Measurements from ENCODE around the gene ARMS2.

ARMS2 gene

GRCh38 chr10:122461729-122462532, 7.5 kb downstream of the ARMS2 start:
- Mint-ChIP-seq H3K36me3 (ENCODE audit: low read depth) (no peaks in the 10 kb centered on the region), H3K9me3 (no peaks in the 10 kb centered on the region), H3K27ac (no peak overlapping the region), H3K27me3 (ENCODE audit: low read depth) (peaks cover 66% of the 10 kb centered on the region), H3K4me3 (peak overlapping the region; percentile 65), H3K4me1 (ENCODE audit: low read depth) (peaks cover 6% of the 10 kb centered on the region)

- Mint-ChIP-seq H3K27me3 (ENCODE audit: low read depth) (peaks cover 60% of the 10 kb centered on the region), H3K4me1 (ENCODE audit: low read depth) (peaks cover 6% of the 10 kb centered on the region), H3K9me3 (no peaks in the 10 kb centered on the region), H3K36me3 (ENCODE audit: low read depth) (no peaks in the 10 kb centered on the region), H3K4me3 (peak overlapping the region; percentile 65), H3K27ac (no peak overlapping the region)
Measured at GRCh38 chr10:122462533-122463465, 8.3 kb downstream of the ARMS2 start.

GRCh38 chr10:122463466-122464249, 9.2 kb downstream of the ARMS2 start:
- Mint-ChIP-seq H3K36me3 (ENCODE audit: low read depth) (no peaks in the 10 kb centered on the region), H3K27ac (no peak overlapping the region), H3K9me3 (no peaks in the 10 kb centered on the region), H3K4me1 (ENCODE audit: low read depth) (peaks cover 6% of the 10 kb centered on the region), H3K27me3 (ENCODE audit: low read depth) (peaks cover 55% of the 10 kb centered on the region), H3K4me3 (no peak overlapping the region)

- Mint-ChIP-seq H3K27ac (no peak overlapping the region), H3K4me1 (ENCODE audit: low read depth) (peaks cover 6% of the 10 kb centered on the region), H3K36me3 (ENCODE audit: low read depth) (no peaks in the 10 kb centered on the region), H3K27me3 (ENCODE audit: low read depth) (peaks cover 50% of the 10 kb centered on the region), H3K4me3 (no peak overlapping the region), H3K9me3 (no peaks in the 10 kb centered on the region)
Measured at GRCh38 chr10:122464250-122464510, 9.7 kb downstream of the ARMS2 start.

DNA sequence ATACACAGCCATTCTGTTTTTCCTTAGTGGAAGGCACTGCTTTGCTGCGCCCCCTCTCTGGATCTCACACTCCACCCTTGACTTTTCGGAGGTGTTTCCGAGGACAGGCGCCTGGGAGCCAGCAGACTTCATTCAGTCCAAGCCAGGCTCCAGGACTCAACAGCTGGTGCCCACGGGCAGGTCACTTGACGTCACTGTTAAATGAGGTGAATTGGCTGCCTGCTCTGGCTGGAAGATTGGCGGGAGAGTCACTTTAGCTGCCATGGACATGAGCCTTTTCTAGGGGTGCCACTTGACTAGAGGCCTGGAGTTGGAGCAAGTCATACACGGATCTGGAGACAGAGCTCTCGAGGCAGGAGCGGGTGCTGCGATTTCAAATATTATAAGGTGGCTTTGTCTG, 10.1 kb downstream of the ARMS2 start:
- no peaks in the 10 kb centered on the region for H3K36me3 Mint-ChIP-seq (ENCODE audit: low read depth)
- no peak overlapping the region for H3K27ac Mint-ChIP-seq
- H3K9me3 Mint-ChIP-seq: no peaks in the 10 kb centered on the region
- H3K4me1 Mint-ChIP-seq (ENCODE audit: low read depth): peaks cover 6% of the 10 kb centered on the region
- H3K4me3 Mint-ChIP-seq: no peak overlapping the region
- peaks cover 46% of the 10 kb centered on the region for H3K27me3 Mint-ChIP-seq (ENCODE audit: low read depth)

DNA sequence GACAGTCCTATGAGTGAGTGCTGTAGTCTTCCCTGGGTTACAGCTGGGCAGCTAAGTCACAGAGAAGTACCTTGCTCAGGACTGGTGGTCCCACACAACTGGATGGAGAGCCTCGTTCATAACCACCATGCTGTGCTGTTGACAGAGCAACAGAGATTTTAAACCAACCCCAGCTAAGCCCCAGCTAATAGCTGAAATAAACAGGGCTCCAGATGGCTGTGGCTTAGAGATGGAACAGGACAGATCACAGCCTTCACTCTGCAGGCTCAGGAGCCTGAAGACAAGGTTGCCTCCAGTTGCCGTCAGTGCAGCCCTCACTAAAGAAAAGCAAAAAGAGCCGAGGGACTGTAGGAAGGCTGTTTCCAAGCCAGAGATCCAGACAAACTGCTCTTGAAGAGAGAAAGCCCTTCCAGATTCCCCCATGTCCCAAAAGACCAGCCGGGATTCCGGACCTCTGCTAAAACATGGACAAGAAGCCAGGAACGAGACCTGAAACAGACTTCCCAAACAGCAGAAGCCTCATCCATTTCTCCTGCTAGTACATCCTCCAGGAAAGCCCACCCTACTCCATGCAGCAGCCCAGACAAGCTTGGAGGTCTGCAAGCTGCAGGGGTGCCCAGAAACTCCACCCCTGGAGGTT, 11.1 kb downstream of the ARMS2 start:
- Mint-ChIP-seq H3K27me3 (ENCODE audit: low read depth) (peaks cover 37% of the 10 kb centered on the region), H3K36me3 (ENCODE audit: low read depth) (no peaks in the 10 kb centered on the region), H3K4me1 (ENCODE audit: low read depth) (peaks cover 6% of the 10 kb centered on the region), H3K27ac (no peak overlapping the region), H3K9me3 (no peaks in the 10 kb centered on the region), H3K4me3 (no peak overlapping the region)

DNA sequence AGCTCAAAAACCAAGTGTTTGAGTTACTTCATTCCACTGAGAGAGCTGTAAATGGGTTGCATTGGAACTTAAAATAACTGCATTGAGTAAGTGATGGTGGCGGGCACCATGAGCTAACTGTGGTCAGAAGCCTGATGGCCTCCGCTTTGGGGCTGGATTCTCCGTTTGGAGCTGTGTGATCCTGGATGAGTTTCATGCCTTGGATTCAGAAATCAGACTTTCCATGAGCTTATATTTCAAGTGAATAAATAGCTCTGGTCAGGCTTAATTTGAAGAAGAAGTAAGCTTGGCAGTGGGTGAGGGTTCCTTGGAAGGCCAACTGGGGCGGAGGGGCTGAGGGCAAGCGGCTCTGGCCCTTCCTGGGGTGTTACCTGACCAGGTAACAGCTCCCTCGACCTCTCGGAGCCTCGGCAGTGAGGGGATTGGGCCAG, 12.5 kb downstream of the ARMS2 start:
- H3K4me3 Mint-ChIP-seq: no peak overlapping the region
- H3K36me3 Mint-ChIP-seq (ENCODE audit: low read depth): no peaks in the 10 kb centered on the region
- H3K27me3 Mint-ChIP-seq (ENCODE audit: low read depth): peaks cover 34% of the 10 kb centered on the region
- no peaks in the 10 kb centered on the region for H3K9me3 Mint-ChIP-seq
- peaks cover 6% of the 10 kb centered on the region for H3K4me1 Mint-ChIP-seq (ENCODE audit: low read depth)
- no peak overlapping the region for H3K27ac Mint-ChIP-seq

- Mint-ChIP-seq H3K36me3 (ENCODE audit: low read depth) (no peaks in the 10 kb centered on the region), H3K27me3 (ENCODE audit: low read depth) (peaks cover 28% of the 10 kb centered on the region), H3K27ac (no peak overlapping the region), H3K9me3 (no peaks in the 10 kb centered on the region), H3K4me1 (ENCODE audit: low read depth) (peaks cover 2% of the 10 kb centered on the region), H3K4me3 (no peak overlapping the region)
Measured at GRCh38 chr10:122467701-122468100, 13.2 kb downstream of the ARMS2 start.

DNA sequence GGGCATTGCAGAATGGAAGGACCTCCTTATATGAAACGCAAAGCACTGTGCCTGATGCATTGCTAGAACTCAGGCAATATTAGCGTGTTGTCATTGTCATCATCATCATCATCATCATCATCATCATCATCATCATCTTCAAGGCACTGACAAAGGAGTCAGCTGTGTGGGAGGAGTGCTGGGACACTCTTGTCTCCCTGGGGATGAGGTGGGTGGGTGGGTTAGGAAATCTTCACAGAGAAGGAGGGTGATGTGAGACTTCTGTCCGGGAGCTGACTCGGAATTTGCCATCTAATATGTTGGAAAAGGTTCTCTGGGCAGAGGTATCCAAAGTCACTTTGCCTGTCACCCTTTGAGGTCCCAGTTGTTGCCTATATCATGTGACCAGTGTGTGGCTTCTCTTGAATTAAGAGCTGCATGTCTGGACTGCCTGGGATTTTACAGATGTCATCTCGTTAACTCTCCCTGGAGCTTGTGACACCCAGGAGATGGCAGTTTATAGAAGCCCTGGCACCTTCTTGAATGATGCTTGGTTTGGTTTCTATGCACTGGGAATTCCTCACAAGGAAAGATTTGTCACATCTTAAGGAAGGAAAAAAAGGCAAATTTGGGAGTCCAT, 14.0 kb downstream of the ARMS2 start:
- Mint-ChIP-seq H3K27ac (no peak overlapping the region), H3K27me3 (ENCODE audit: low read depth) (peaks cover 21% of the 10 kb centered on the region)

GRCh38 chr10:122468926-122469781, 14.7 kb downstream of the ARMS2 start:
- Mint-ChIP-seq H3K4me1 (ENCODE audit: low read depth) (no peaks in the 10 kb centered on the region), H3K9me3 (no peaks in the 10 kb centered on the region), H3K27ac (no peak overlapping the region), H3K4me3 (no peak overlapping the region), H3K27me3 (ENCODE audit: low read depth) (peaks cover 16% of the 10 kb centered on the region), H3K36me3 (ENCODE audit: low read depth) (no peaks in the 10 kb centered on the region)

More for the DNA sequence above, 14.0 kb downstream of the ARMS2 start:
- Mint-ChIP-seq H3K36me3 (ENCODE audit: low read depth) (no peaks in the 10 kb centered on the region), H3K4me3 (no peak overlapping the region), H3K4me1 (ENCODE audit: low read depth) (no peaks in the 10 kb centered on the region), H3K9me3 (no peaks in the 10 kb centered on the region)

GRCh38 chr10:122469848-122470247, 15.4 kb downstream of the ARMS2 start:
- no peak overlapping the region for H3K4me3 Mint-ChIP-seq
- no peak overlapping the region for H3K27ac Mint-ChIP-seq
- H3K36me3 Mint-ChIP-seq (ENCODE audit: low read depth): no peaks in the 10 kb centered on the region
- no peaks in the 10 kb centered on the region for H3K4me1 Mint-ChIP-seq (ENCODE audit: low read depth)
- H3K9me3 Mint-ChIP-seq: no peaks in the 10 kb centered on the region
- peaks cover 16% of the 10 kb centered on the region for H3K27me3 Mint-ChIP-seq (ENCODE audit: low read depth)

DNA sequence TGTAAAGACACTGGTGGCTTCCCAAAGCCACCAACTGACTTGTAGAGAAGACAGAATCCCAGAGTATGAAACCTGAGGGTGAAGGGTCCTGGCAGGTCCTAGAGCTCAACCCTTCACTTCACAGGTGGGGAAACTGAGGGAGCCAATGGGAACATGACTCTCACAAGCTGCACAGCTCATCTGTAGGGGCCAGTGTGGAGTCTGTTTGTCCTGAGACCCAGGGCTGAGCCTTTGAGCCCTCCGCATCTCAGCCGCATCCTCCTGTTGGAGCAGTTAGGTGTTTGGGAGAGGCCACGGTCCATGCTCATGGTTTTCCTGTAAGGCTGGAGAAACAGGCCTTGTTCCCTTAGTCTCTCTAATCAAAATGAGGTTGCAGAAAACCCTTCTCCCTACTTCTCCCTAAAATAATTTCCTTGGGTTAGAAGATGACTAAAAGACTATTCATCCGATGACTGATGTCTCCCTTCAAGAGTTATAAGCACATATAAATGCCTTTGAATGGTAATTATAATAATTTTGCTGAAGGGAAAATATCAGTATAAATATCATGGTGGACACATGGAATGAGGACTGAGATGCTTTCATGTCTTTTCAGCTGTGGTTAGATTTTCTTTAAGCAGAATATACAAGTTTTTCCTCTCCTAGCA, 17.2 kb downstream of the ARMS2 start:
- Mint-ChIP-seq H3K27ac (no peak overlapping the region), H3K9me3 (no peaks in the 10 kb centered on the region)

GRCh38 chr10:122473116-122473515, 18.7 kb downstream of the ARMS2 start:
- Mint-ChIP-seq H3K9me3 (no peaks in the 10 kb centered on the region), H3K4me3 (no peak overlapping the region), H3K27ac (no peak overlapping the region), H3K4me1 (ENCODE audit: low read depth) (no peaks in the 10 kb centered on the region), H3K36me3 (ENCODE audit: low read depth) (no peaks in the 10 kb centered on the region), H3K27me3 (ENCODE audit: low read depth) (peaks cover 11% of the 10 kb centered on the region)

More for the DNA sequence above, 17.2 kb downstream of the ARMS2 start:
- peaks cover 11% of the 10 kb centered on the region for H3K27me3 Mint-ChIP-seq (ENCODE audit: low read depth)
- no peaks in the 10 kb centered on the region for H3K4me1 Mint-ChIP-seq (ENCODE audit: low read depth)
- no peaks in the 10 kb centered on the region for H3K36me3 Mint-ChIP-seq (ENCODE audit: low read depth)
- H3K4me3 Mint-ChIP-seq: no peak overlapping the region
